COLO668 (cell line): ENCODE measurements around the gene KRTAP10-8.
A peak's percentile ranks its signal among the peaks of the same experiment; 100 is the strongest.
"Not testable (repeated sequence)": the region's sequence is repeated elsewhere in the genome, so short reads cannot be mapped to it uniquely, and the experiment has no call there.

Source experiments
- DNase-seq: peaks from one replicate; lab custom pipeline; 2025; ENCODE audit not compliant: unreplicated experiment; lab: John Stamatoyannopoulos, UW

Gene KRTAP10-8

GRCh38 chr21:44616591-44616926 is 4.7 kb downstream of the KRTAP10-8 start:
- DNase-seq = no peak

- no peak for DNase-seq
Measured at GRCh38 chr21:44617071-44617501, 5.2 kb downstream of the KRTAP10-8 start.

GRCh38 chr21:44618504-44618903 is 6.6 kb downstream of the KRTAP10-8 start:
- peak; percentile 17 for DNase-seq

GRCh38 chr21:44618909-44619308 is 7.0 kb downstream of the KRTAP10-8 start:
- DNase-seq = no peak

- DNase-seq = no peak
Measured at GRCh38 chr21:44619886-44620285, 8.0 kb downstream of the KRTAP10-8 start.

- no peak for DNase-seq
Measured at GRCh38 chr21:44623575-44623974, 11.7 kb downstream of the KRTAP10-8 start.

- DNase-seq = no peak
Measured at GRCh38 chr21:44625756-44626155, 13.9 kb downstream of the KRTAP10-8 start.

- no peak for DNase-seq
Measured at GRCh38 chr21:44626262-44626661, 14.4 kb downstream of the KRTAP10-8 start.

GRCh38 chr21:44626673-44627143 is 14.8 kb downstream of the KRTAP10-8 start, which contains the start of gene KRTAP10-9:
KRTAP10-9 (plus strand) TSS chr21:44627093; CDS start chr21:44627172, 79 bp downstream.
- DNase-seq = no peak

- DNase-seq = not testable (repeated sequence)
Measured at GRCh38 chr21:44627181-44627822, 15.4 kb downstream of the KRTAP10-8 start.

- not testable (repeated sequence) for DNase-seq
Measured at GRCh38 chr21:44627831-44628233, 16.0 kb downstream of the KRTAP10-8 start.

GRCh38 chr21:44628707-44629391 is 17.0 kb downstream of the KRTAP10-8 start:
- no peak for DNase-seq

GRCh38 chr21:44630440-44630839 is 18.6 kb downstream of the KRTAP10-8 start:
- no peak for DNase-seq

- DNase-seq = no peak
Measured at GRCh38 chr21:44632067-44632466, 20.2 kb downstream of the KRTAP10-8 start.

GRCh38 chr21:44636209-44637017 is 24.5 kb downstream of the KRTAP10-8 start:
- no peak for DNase-seq

- DNase-seq = no peak
Measured at GRCh38 chr21:44637018-44637850, 25.4 kb downstream of the KRTAP10-8 start, which contains the start of gene KRTAP10-10. KRTAP10-10 (plus strand) TSS chr21:44637356; CDS start chr21:44637418, 62 bp downstream.

GRCh38 chr21:44637851-44638348 is 26.0 kb downstream of the KRTAP10-8 start:
- not testable (repeated sequence) for DNase-seq

- DNase-seq = not testable (repeated sequence)
Measured at GRCh38 chr21:44638506-44639330, 26.8 kb downstream of the KRTAP10-8 start.

- no peak for DNase-seq
Measured at GRCh38 chr21:44639331-44639655, 27.4 kb downstream of the KRTAP10-8 start.

GRCh38 chr21:44640761-44641160 is 28.9 kb downstream of the KRTAP10-8 start:
- DNase-seq = no peak
